SK-N-SH treated with all-trans-retinoic acid at 6 μM for 48 hours (cell line): ENCODE results near the gene HOXD8.

Experiments
- ATAC-seq: fragments of 200-7000 bp; cut with Tn5 transposase; 3 replicates; pipeline ENCODE4 v1.9.1; 2020; ENCODE audit warnings: mild to moderate bottlenecking, moderate library complexity
- ARNTL ChIP-seq: fragments of 450-650 bp; formaldehyde crosslinking; IDR thresholded peaks from 2 replicates; pipeline ENCODE4 v1.5.0; 2020; ENCODE audit warnings: low read depth, mild to moderate bottlenecking, moderate library complexity, borderline replicate concordance
- BACH2 ChIP-seq: fragments of 250-450 bp; sonication (Bioruptor Pico); IDR thresholded peaks from 2 replicates; pipeline ENCODE4 v1.9.0; 2021; ENCODE audit warnings: mild to moderate bottlenecking, borderline replicate concordance
- ESRRG ChIP-seq: fragments of 250-450 bp; sonication (Bioruptor Pico); IDR thresholded peaks from 2 replicates; pipeline ENCODE4 v1.6.1; 2021; ENCODE audit warnings: mild to moderate bottlenecking
- GLIS3 ChIP-seq: fragments of 250-450 bp; sonication (Bioruptor Pico); IDR thresholded peaks from 2 replicates; pipeline ENCODE4 v1.5.0; 2020; ENCODE audit warnings: mild to moderate bottlenecking, moderate library complexity
- PPARA ChIP-seq: fragments of 250-450 bp; sonication (Bioruptor Pico); IDR thresholded peaks from 2 replicates; pipeline ENCODE4 v1.5.0; 2020; ENCODE audit warnings: mild to moderate bottlenecking, borderline replicate concordance
- SNAI2 ChIP-seq: fragments of 250-450 bp; sonication (Bioruptor Pico); IDR thresholded peaks from 2 replicates; pipeline ENCODE4 v1.5.0; 2020; ENCODE audit warnings: mild to moderate bottlenecking, moderate library complexity
- TCF4 ChIP-seq: fragments of 250-450 bp; sonication (Bioruptor Pico); IDR thresholded peaks from 2 replicates; pipeline ENCODE4 v1.8.0; 2021; ENCODE audit warnings: mild to moderate bottlenecking, moderate library complexity, borderline replicate concordance
- ZNF565 ChIP-seq: fragments of 450-650 bp; formaldehyde crosslinking; conservative IDR thresholded peaks from 2 replicates; pipeline ENCODE4 v1.5.0; 2020; ENCODE audit warnings: low read depth, mild to moderate bottlenecking, moderate library complexity
- ZNF8 ChIP-seq: fragments of 450-650 bp; formaldehyde crosslinking; IDR thresholded peaks from 2 replicates; pipeline ENCODE4 v1.5.0; 2020; ENCODE audit warnings: mild to moderate bottlenecking, moderate library complexity
- TF ChIP-seq, protein P1 (sequence below): fragments of 250-450 bp; sonication (Bioruptor Pico); IDR thresholded peaks from 2 replicates; pipeline ENCODE4 v1.8.0; 2020; ENCODE audit warnings: mild to moderate bottlenecking, moderate library complexity, borderline replicate concordance
- TF ChIP-seq, protein P2 (sequence below): fragments of 250-450 bp; sonication (Bioruptor Pico); IDR thresholded peaks from 2 replicates; pipeline ENCODE4 v1.8.0; 2021; ENCODE audit warnings: low read depth, mild to moderate bottlenecking, moderate library complexity, borderline replicate concordance
- TF ChIP-seq, protein P3 (sequence below): fragments of 250-450 bp; sonication (Bioruptor Pico); IDR thresholded peaks from 2 replicates; pipeline ENCODE4 v1.5.1; 2021; ENCODE audit warnings: mild to moderate bottlenecking, moderate library complexity
- TF ChIP-seq, protein P4 (sequence below): fragments of 250-450 bp; sonication (Bioruptor Pico); IDR thresholded peaks from 2 replicates; pipeline ENCODE4 v1.5.0; 2020; ENCODE audit warnings: mild to moderate bottlenecking, moderate library complexity

Gene HOXD8

DNA sequence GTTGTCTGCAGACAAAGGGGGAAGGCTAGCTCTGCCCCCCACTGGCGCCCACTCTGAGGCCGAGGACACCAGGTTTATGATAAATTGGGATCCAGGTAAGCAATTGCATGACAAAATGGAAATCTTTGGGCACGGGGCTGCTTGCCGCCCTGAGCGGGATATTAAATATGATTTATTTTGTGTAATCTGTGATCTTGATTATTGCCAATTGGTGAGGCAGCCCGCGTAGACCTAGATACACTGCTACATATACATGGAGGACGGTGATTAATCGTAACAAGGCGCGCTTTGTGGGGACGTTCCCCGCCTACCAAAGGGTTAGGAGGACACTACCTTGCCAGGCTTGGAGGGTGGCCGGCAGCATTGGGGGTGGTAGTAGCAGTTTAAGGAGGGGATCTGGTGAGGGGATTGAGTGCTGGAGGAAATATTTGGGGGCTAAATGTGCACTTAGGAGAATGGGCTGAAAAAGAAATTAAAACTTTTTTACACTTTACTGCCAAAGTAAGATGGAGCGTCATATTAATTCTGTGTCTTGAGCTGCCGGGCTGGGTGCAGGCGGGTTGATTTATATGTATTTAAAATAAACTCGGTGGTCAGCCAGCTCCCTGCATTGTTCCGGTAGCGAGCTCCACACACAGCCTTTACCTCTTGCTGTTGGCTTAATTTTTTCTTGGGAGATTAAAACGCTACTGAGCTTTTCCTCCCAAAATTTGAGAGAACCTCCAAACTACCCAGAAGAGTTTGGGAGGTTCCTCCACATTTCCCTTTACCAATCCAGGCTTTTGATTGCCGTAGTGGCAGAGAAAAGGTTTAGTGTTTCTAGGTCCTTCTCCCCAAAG, 31.7 kb downstream of the HOXD8 start:
- TF ChIP-seq ARNTL (CRISPR knock-in tag) (no peak), BACH2 (CRISPR knock-in tag) (no peak), PPARA (no peak), SNAI2 (no peak), GLIS3 (CRISPR knock-in tag) (no peak)
- TF ChIP-seq, protein P1, sequence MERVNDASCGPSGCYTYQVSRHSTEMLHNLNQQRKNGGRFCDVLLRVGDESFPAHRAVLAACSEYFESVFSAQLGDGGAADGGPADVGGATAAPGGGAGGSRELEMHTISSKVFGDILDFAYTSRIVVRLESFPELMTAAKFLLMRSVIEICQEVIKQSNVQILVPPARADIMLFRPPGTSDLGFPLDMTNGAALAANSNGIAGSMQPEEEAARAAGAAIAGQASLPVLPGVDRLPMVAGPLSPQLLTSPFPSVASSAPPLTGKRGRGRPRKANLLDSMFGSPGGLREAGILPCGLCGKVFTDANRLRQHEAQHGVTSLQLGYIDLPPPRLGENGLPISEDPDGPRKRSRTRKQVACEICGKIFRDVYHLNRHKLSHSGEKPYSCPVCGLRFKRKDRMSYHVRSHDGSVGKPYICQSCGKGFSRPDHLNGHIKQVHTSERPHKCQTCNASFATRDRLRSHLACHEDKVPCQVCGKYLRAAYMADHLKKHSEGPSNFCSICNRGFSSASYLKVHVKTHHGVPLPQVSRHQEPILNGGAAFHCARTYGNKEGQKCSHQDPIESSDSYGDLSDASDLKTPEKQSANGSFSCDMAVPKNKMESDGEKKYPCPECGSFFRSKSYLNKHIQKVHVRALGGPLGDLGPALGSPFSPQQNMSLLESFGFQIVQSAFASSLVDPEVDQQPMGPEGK (CRISPR knock-in tag): no peak
- ATAC-seq: no peak

DNA sequence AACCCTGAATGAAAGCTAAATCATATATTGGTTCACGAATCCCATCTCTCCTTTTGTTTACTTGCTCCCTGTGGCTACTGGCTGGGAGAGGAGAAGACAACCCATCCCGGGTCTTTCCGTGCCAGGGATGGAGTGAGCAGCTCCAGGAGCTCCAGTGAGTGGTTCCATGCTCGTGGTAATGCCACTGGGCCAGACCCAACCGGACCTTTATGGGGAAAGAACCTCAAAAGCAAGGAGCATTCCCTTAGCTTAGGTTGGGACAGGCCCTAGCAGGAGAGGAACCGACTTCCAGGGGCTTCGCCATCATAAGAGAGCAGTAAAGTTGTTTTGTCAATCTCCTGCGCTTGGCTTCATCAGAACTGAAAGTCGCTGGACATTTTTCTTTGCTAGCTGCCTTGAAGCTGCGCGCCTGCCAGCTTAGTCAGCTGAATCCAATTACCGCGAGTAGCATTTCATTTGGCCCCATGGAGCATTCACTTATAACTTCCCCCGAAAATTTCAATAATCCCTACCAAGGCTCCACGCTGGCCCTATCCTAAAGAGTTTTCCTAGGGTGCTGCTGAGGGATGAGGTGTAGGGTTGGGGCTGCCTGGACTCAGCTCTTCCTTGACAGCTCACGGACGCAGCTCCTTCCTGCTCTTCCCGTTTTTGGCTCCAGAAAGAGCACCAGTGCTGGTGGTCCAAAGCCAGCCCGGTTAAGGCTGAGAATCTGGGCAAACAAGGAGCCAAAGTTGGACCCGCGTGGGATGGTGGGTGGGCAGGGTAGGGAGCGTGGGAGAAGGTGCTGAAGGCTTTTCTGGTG, 32.5 kb downstream of the HOXD8 start:
- no peak for TF ChIP-seq ESRRG (CRISPR knock-in tag)
- no peak for ATAC-seq

DNA sequence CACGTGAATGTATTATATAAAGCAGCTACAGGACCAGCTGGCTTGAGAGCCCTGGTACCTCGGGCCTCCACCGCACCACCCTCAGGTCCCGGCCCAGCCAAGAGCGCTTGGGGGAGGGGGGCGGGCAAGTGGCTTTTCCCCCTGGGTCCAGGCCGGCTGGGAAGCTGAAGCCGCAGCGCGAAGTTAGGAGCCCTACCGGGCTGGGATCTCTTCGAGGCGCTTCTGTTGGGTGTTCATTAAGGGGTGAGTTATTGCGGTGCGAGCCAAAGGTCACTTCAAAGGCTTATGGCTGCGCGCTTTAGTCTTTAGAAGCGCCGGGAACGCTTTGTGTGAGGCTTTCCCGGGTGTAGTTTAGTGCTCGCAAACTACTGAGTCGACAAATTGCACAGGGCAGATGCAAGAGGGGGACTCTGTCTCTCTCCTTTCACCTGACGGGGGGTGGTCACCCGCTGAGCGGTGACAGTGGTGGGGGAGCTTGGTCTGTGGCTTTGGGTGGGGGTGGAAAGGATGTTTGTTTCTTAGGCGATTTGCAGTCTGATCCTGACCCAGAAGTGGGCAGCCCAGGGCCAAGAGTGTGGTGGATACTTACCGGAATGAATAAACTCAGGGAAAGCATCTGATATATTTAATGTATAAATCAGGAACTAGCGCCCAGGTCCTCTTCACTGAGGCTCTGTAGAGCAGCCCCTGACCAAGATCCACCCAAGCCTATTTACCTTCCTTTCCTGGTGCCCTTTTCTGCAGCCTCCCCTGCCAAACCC, 33.6 kb downstream of the HOXD8 start:
- no peak for TF ChIP-seq ZNF565 (CRISPR knock-in tag)
- no peak for TF ChIP-seq ESRRG (CRISPR knock-in tag)
- TF ChIP-seq, protein P2, sequence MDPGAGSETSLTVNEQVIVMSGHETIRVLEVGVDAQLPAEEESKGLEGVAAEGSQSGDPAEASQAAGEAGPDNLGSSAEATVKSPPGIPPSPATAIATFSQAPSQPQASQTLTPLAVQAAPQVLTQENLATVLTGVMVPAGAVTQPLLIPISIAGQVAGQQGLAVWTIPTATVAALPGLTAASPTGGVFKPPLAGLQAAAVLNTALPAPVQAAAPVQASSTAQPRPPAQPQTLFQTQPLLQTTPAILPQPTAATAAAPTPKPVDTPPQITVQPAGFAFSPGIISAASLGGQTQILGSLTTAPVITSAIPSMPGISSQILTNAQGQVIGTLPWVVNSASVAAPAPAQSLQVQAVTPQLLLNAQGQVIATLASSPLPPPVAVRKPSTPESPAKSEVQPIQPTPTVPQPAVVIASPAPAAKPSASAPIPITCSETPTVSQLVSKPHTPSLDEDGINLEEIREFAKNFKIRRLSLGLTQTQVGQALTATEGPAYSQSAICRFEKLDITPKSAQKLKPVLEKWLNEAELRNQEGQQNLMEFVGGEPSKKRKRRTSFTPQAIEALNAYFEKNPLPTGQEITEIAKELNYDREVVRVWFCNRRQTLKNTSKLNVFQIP (CRISPR knock-in tag): no peak
- TF ChIP-seq ZNF8 (CRISPR knock-in tag): no peak
- TF ChIP-seq, protein P1 (CRISPR knock-in tag): no peak
- TF ChIP-seq, protein P3, sequence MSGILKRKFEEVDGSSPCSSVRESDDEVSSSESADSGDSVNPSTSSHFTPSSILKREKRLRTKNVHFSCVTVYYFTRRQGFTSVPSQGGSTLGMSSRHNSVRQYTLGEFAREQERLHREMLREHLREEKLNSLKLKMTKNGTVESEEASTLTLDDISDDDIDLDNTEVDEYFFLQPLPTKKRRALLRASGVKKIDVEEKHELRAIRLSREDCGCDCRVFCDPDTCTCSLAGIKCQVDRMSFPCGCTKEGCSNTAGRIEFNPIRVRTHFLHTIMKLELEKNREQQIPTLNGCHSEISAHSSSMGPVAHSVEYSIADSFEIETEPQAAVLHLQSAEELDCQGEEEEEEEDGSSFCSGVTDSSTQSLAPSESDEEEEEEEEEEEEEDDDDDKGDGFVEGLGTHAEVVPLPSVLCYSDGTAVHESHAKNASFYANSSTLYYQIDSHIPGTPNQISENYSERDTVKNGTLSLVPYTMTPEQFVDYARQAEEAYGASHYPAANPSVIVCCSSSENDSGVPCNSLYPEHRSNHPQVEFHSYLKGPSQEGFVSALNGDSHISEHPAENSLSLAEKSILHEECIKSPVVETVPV (CRISPR knock-in tag): no peak
- ATAC-seq: no peak

DNA sequence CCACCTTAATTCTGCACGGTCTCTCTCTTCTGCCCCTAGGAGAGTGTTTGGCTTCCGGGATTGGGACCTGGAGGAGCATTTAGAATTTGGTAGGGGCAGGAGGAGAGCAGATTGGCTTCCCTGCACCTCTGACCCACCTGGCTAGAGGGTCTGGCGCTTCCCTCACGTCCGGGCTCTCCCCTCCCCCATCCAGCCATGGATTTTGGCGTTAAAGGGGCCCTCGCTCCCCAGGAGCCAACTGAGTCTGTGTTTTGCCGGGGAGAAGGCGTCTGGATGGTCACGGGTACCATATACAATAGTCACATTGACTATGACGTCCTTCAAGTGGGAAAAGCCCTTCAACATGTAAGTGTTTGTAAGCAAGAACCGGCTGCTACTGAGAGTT, 34.2 kb downstream of the HOXD8 start:
- ATAC-seq: no peak
- TF ChIP-seq, protein P4, sequence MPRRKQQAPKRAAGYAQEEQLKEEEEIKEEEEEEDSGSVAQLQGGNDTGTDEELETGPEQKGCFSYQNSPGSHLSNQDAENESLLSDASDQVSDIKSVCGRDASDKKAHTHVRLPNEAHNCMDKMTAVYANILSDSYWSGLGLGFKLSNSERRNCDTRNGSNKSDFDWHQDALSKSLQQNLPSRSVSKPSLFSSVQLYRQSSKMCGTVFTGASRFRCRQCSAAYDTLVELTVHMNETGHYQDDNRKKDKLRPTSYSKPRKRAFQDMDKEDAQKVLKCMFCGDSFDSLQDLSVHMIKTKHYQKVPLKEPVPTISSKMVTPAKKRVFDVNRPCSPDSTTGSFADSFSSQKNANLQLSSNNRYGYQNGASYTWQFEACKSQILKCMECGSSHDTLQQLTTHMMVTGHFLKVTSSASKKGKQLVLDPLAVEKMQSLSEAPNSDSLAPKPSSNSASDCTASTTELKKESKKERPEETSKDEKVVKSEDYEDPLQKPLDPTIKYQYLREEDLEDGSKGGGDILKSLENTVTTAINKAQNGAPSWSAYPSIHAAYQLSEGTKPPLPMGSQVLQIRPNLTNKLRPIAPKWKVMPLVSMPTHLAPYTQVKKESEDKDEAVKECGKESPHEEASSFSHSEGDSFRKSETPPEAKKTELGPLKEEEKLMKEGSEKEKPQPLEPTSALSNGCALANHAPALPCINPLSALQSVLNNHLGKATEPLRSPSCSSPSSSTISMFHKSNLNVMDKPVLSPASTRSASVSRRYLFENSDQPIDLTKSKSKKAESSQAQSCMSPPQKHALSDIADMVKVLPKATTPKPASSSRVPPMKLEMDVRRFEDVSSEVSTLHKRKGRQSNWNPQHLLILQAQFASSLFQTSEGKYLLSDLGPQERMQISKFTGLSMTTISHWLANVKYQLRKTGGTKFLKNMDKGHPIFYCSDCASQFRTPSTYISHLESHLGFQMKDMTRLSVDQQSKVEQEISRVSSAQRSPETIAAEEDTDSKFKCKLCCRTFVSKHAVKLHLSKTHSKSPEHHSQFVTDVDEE (CRISPR knock-in tag): no peak
- TF ChIP-seq TCF4 (CRISPR knock-in tag): no peak
- TF ChIP-seq, all 23 proteins: peak for 0
